Activated naive CD8-positive, alpha-beta T cell treated with anti-CD3 and anti-CD28 coated beads, Interleukin-2, amount 10 ng/mL, durations not matched to agents 7 days and 5 days (primary cell): ENCODE data around the gene LRRN3. TPM values are rescaled to one million over a fixed set of nuclear protein-coding genes. Genes with fewer than 3 reads are reported as not detected.
A peak's percentile ranks its signal among the peaks of the same experiment; 100 is the strongest.

Source experiments
- ATAC-seq: fragments of 150-1000 bp; cut with Tn5 transposase; one replicate; pipeline ENCODE4 v1.10.0; 2021; ENCODE audit warnings: low read depth, moderate library complexity
- POLR2A ChIA-PET: fragments of 350-600 bp; sonication (Branson Sonifier 250); formaldehyde crosslinking; loops from one replicate; lab custom pipeline; 2021; ENCODE audit warnings: antibody characterized with exemption; lab: Charles Lee
- DNase-seq: peaks from one replicate; pipeline ENCODE4 v3.0.0; 2021
- H3K27ac Mint-ChIP-seq: one replicate; pipeline ENCODE4 v1.8.0; 2022; ENCODE audit warnings: mild to moderate bottlenecking, mixed read lengths
- H3K27me3 Mint-ChIP-seq: one replicate; pipeline ENCODE4 v1.8.0; 2022; ENCODE audit warnings: mild to moderate bottlenecking, moderate library complexity, mixed read lengths
- H3K36me3 Mint-ChIP-seq: one replicate; pipeline ENCODE4 v1.8.0; 2021; ENCODE audit warnings: mild to moderate bottlenecking, mixed read lengths
- H3K4me1 Mint-ChIP-seq: one replicate; pipeline ENCODE4 v1.8.0; 2021; ENCODE audit warnings: mixed read lengths
- H3K4me3 Mint-ChIP-seq: one replicate; pipeline ENCODE4 v1.8.0; 2022; ENCODE audit warnings: mild to moderate bottlenecking, moderate library complexity, mixed read lengths
- H3K9me3 Mint-ChIP-seq: one replicate; pipeline ENCODE4 v1.8.0; 2021; ENCODE audit warnings: mixed read lengths
- total RNA-seq, 2 experiments: library from RNA; stranded (reverse); gene quantifications; one replicate each; pipeline ENCODE4 v1.2.3, GENCODE V29; 2021

LRRN3 gene
- total RNA-seq, 2 experiments from 2014 or later: 187 to 193 TPM

DNA sequence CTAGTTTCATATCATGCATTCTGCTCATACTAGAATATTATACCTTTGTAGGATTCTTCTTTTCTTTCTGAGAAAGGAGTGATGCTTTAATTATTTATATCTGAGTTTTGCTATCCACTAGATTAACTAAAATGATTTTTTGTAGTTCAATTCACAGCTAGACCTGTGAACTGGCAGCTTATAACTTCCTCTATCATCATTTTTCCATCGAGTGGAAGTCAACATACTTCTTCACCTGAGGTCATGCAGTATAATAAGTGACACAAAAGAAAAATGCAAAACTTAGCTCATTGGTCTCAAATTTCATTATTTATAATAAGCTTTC is 8.0 kb downstream of the LRRN3 start:
- Mint-ChIP-seq H3K4me1 (peaks cover 64% of the 10 kb centered on the region), H3K36me3 (peaks cover 76% of the 10 kb centered on the region), H3K9me3 (no peaks in the 10 kb centered on the region), H3K4me3 (peak overlapping the region; percentile 99), H3K27ac (peak overlapping the region; percentile 84), H3K27me3 (no peaks in the 10 kb centered on the region)
- DNase-seq (no peak), ATAC-seq (peak; percentile 20)
- POLR2A ChIA-PET: interaction anchor here (0.7 to 10.0 kb wide), 6 partner anchors 8 to 503 kb away, joined by 3 to 150 read pairs (median 6); partner anchors contain the start of gene LRRN3

GRCh38 chr7:111101856-111102646 is 11.1 kb downstream of the LRRN3 start:
- Mint-ChIP-seq H3K9me3 (no peaks in the 10 kb centered on the region), H3K36me3 (peaks cover 75% of the 10 kb centered on the region), H3K4me3 (peak overlapping the region; percentile 37), H3K4me1 (peaks cover 72% of the 10 kb centered on the region), H3K27me3 (no peaks in the 10 kb centered on the region), H3K27ac (peak overlapping the region; percentile 30)
- no peak for ATAC-seq
- POLR2A ChIA-PET: interaction anchor here (0.7 kb wide), 1 partner anchor 12 kb away, joined by 3 read pairs; no protein-coding TSS in a partner anchor
- no peak for DNase-seq

DNA sequence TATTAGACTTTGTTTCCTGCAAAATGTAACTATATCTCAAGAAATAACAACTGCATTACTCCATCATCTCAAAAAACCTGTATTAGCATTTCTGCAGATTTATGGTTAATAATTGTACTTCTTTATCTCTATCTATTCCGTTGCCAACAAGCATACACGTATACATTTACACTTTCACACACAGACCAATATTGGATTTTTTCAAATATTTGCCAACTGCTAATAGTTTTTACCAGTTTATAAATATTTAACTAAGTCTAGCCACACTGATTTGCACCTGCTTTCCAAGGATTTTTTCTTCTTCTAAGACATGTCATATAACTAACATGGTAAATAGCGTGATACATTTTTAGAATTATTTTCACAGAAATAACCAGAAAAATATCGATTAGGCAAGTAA is 12.2 kb downstream of the LRRN3 start:
- Mint-ChIP-seq H3K27me3 (no peaks in the 10 kb centered on the region), H3K27ac (no peak overlapping the region), H3K4me3 (peak overlapping the region; percentile 41), H3K9me3 (no peaks in the 10 kb centered on the region), H3K36me3 (peaks cover 74% of the 10 kb centered on the region), H3K4me1 (peaks cover 73% of the 10 kb centered on the region)
- no peak for ATAC-seq
- no peak for DNase-seq
- POLR2A ChIA-PET: no interaction called here

DNA sequence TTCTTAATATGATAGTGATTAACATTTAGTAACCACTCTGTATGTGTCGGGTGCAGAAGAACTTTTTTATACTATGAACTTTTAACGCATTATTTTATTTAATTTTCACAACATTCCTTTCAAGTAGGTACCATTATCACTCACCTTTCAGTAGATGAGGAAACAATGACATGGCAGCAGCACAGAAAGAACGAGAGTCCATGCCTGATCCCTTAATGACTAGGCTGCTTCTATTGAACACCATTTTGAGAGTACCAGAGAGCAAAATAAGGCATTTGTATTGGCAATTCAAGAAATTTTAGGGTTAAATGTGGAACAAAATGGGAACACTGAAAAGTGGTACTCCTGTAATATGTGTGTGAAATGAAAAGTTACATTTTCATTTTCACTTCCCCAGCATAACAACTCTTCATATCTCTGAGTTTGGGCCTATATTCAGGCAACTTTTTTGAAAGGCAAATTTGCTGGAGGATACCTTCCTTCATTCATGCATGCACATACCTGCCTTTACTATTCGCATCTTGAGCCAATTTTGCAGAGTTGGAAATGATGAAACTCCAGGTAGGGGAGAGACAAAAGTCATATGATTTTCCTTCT is 12.8 kb downstream of the LRRN3 start:
- ATAC-seq (no peak), DNase-seq (no peak)
- Mint-ChIP-seq H3K27ac (peak overlapping the region; percentile 2), H3K36me3 (peaks cover 70% of the 10 kb centered on the region), H3K4me3 (peak overlapping the region; percentile 41), H3K9me3 (no peaks in the 10 kb centered on the region), H3K27me3 (no peaks in the 10 kb centered on the region), H3K4me1 (peaks cover 73% of the 10 kb centered on the region)
- POLR2A ChIA-PET: no interaction called here

GRCh38 chr7:111104710-111105109 is 13.8 kb downstream of the LRRN3 start:
- POLR2A ChIA-PET: no interaction called here
- no peaks in the 10 kb centered on the region for H3K27me3 Mint-ChIP-seq
- H3K4me1 Mint-ChIP-seq: peaks cover 72% of the 10 kb centered on the region
- H3K4me3 Mint-ChIP-seq: peak overlapping the region; percentile 40
- ATAC-seq (no peak), DNase-seq (no peak)
- peaks cover 75% of the 10 kb centered on the region for H3K36me3 Mint-ChIP-seq
- no peaks in the 10 kb centered on the region for H3K9me3 Mint-ChIP-seq
- no peak overlapping the region for H3K27ac Mint-ChIP-seq

DNA sequence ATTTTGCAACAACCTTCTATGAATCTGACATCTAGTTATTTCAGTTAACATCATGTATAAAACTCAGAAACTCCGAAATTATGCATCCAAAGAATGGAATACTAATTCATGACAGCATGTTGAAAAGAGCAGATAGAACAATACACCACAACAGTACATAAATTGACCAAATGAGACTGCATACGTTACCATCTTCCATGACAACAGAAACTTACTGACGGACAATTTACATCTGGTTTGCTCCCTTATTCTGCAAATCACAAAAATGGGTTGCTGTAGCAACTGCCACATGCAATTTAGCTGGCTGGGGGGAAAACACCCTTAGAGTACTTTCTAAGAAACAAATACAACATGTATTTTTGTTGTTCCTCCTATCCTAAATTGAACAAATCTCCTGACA is 14.3 kb downstream of the LRRN3 start:
- Mint-ChIP-seq H3K27me3 (no peaks in the 10 kb centered on the region), H3K36me3 (peaks cover 72% of the 10 kb centered on the region), H3K9me3 (no peaks in the 10 kb centered on the region), H3K4me3 (peak overlapping the region; percentile 40), H3K27ac (no peak overlapping the region), H3K4me1 (peaks cover 70% of the 10 kb centered on the region)
- POLR2A ChIA-PET: interaction anchor here (0.6 kb wide), 1 partner anchor 14 kb away, joined by 3 read pairs; the partner anchor contains the start of gene LRRN3
- ATAC-seq (no peak), DNase-seq (no peak)

DNA sequence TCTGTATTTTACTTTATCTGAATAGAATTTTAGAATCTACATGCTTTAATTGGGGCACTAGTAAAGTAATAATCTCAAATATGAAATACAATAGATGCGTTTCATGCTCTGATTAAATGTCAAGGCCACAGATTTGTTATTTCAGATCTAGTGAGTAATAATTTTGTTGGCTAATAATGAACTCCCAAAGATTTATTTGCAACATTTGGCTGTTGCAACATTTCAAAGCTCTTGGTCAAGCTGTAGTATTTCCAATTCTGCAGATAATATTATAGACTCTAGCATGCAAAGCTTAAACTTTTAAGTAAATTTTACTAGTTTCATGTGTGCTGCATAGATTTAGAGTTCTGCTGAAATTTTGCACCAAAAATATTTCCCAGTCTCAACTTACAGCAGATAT is 16.7 kb downstream of the LRRN3 start:
- Mint-ChIP-seq H3K27ac (peak overlapping the region; percentile 19), H3K4me1 (peaks cover 64% of the 10 kb centered on the region), H3K27me3 (no peaks in the 10 kb centered on the region), H3K4me3 (no peak overlapping the region), H3K36me3 (peaks cover 72% of the 10 kb centered on the region), H3K9me3 (no peaks in the 10 kb centered on the region)
- POLR2A ChIA-PET: no interaction called here
- ATAC-seq (no peak), DNase-seq (no peak)

GRCh38 chr7:111108000-111108399 is 17.1 kb downstream of the LRRN3 start:
- no peaks in the 10 kb centered on the region for H3K9me3 Mint-ChIP-seq
- no peak for DNase-seq
- H3K36me3 Mint-ChIP-seq: peaks cover 73% of the 10 kb centered on the region
- H3K4me1 Mint-ChIP-seq: peaks cover 62% of the 10 kb centered on the region
- H3K27me3 Mint-ChIP-seq: no peaks in the 10 kb centered on the region
- POLR2A ChIA-PET: no interaction called here
- H3K27ac Mint-ChIP-seq: peak overlapping the region; percentile 19
- no peak for ATAC-seq
- H3K4me3 Mint-ChIP-seq: no peak overlapping the region

- Mint-ChIP-seq H3K9me3 (no peaks in the 10 kb centered on the region), H3K4me3 (no peak overlapping the region), H3K4me1 (peaks cover 61% of the 10 kb centered on the region), H3K27me3 (no peaks in the 10 kb centered on the region), H3K27ac (no peak overlapping the region), H3K36me3 (peaks cover 73% of the 10 kb centered on the region)
- no peak for ATAC-seq
- POLR2A ChIA-PET: no interaction called here
- DNase-seq: no peak
Measured at GRCh38 chr7:111108496-111108895, 17.6 kb downstream of the LRRN3 start.

GRCh38 chr7:111112439-111112838 is 21.5 kb downstream of the LRRN3 start:
- no peak overlapping the region for H3K27ac Mint-ChIP-seq
- DNase-seq (no peak), ATAC-seq (no peak)
- POLR2A ChIA-PET: interaction anchor here (0.7 kb wide), 1 partner anchor 293 kb away, joined by 4 read pairs; no protein-coding TSS in a partner anchor
- no peaks in the 10 kb centered on the region for H3K27me3 Mint-ChIP-seq
- H3K4me3 Mint-ChIP-seq: no peak overlapping the region
- H3K4me1 Mint-ChIP-seq: peaks cover 44% of the 10 kb centered on the region
- H3K9me3 Mint-ChIP-seq: no peaks in the 10 kb centered on the region
- H3K36me3 Mint-ChIP-seq: peaks cover 61% of the 10 kb centered on the region

- no peak overlapping the region for H3K4me3 Mint-ChIP-seq
- peaks cover 43% of the 10 kb centered on the region for H3K4me1 Mint-ChIP-seq
- H3K27me3 Mint-ChIP-seq: no peaks in the 10 kb centered on the region
- no peak for DNase-seq
- H3K36me3 Mint-ChIP-seq: peaks cover 65% of the 10 kb centered on the region
- POLR2A ChIA-PET: no interaction called here
- ATAC-seq: no peak
- H3K9me3 Mint-ChIP-seq: no peaks in the 10 kb centered on the region
- peak overlapping the region; percentile 30 for H3K27ac Mint-ChIP-seq
Measured at GRCh38 chr7:111113263-111114017, 22.5 kb downstream of the LRRN3 start.

DNA sequence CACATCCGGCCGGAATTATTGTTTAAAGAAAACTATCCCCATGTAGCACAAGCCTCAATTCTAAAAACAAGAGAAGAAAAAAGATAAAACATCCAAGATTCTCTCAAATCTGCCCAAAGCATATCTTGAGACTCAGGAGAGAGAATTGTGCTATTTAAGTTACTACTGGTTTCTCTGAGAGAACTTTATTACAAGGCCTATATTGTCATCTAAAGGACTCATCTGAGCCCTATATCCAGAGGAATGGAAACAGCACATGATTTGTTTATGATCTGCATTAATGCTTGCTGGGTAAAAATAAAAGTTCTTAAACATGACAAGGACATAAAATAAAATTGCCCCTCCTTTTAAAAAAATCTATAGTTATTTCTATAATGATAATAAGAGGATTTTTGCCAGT is 25.0 kb downstream of the LRRN3 start:
- DNase-seq: no peak
- no peaks in the 10 kb centered on the region for H3K9me3 Mint-ChIP-seq
- no peak for ATAC-seq
- POLR2A ChIA-PET: no interaction called here
- peaks cover 69% of the 10 kb centered on the region for H3K36me3 Mint-ChIP-seq
- H3K4me3 Mint-ChIP-seq: no peak overlapping the region
- H3K27ac Mint-ChIP-seq: no peak overlapping the region
- no peaks in the 10 kb centered on the region for H3K27me3 Mint-ChIP-seq
- peaks cover 33% of the 10 kb centered on the region for H3K4me1 Mint-ChIP-seq

- Mint-ChIP-seq H3K36me3 (peaks cover 28% of the 10 kb centered on the region), H3K27me3 (no peaks in the 10 kb centered on the region), H3K9me3 (no peaks in the 10 kb centered on the region), H3K4me1 (no peaks in the 10 kb centered on the region), H3K27ac (no peak overlapping the region), H3K4me3 (no peak overlapping the region)
- peak; percentile 27 for ATAC-seq
- no peak for DNase-seq
- POLR2A ChIA-PET: interaction anchor here (1.2 kb wide), 1 partner anchor 9 kb away, joined by 3 read pairs; no protein-coding TSS in a partner anchor
Measured at GRCh38 chr7:111126987-111127386, 36.1 kb downstream of the LRRN3 start.
